ENCODE measurements around the gene CDK5R1.
"Not testable (repeated sequence)": the region's sequence is repeated elsewhere in the genome, so short reads cannot be mapped to it uniquely, and the experiment has no call there.

Gene CDK5R1

GRCh38 chr17:32486701-32487472 is at the start of gene CDK5R1:
Gene CDK5R1, plus strand, starts transcription at chr17:32486993. Its CDS starts 628 bp downstream, at chr17:32487621.
- no peak for DNase-seq (ENCODE audit: low read depth)

- no peak for DNase-seq (ENCODE audit: low read depth)
Measured at GRCh38 chr17:32440722-32441121, 46.1 kb upstream of the CDK5R1 start.

GRCh38 chr17:32441886-32442285 is 44.9 kb upstream of the CDK5R1 start:
- DNase-seq (ENCODE audit: low read depth): no peak

- DNase-seq (ENCODE audit: low read depth): no peak
Measured at GRCh38 chr17:32443827-32444300, 42.9 kb upstream of the CDK5R1 start.

GRCh38 chr17:32444301-32445073 is 42.3 kb upstream of the CDK5R1 start, which contains the start of gene PSMD11:
Gene PSMD11, plus strand, starts transcription at chr17:32444510. Its CDS starts 14 bp downstream, at chr17:32444524.
- peak; percentile 94 for DNase-seq (ENCODE audit: low read depth)

- DNase-seq (ENCODE audit: low read depth): peak; percentile 16
Measured at GRCh38 chr17:32445074-32445415, 41.7 kb upstream of the CDK5R1 start.

- DNase-seq (ENCODE audit: low read depth): no peak
Measured at GRCh38 chr17:32445497-32445896, 41.3 kb upstream of the CDK5R1 start.

GRCh38 chr17:32445971-32446370 is 40.8 kb upstream of the CDK5R1 start:
- no peak for DNase-seq (ENCODE audit: low read depth)

- no peak for DNase-seq (ENCODE audit: low read depth)
Measured at GRCh38 chr17:32446949-32447348, 39.8 kb upstream of the CDK5R1 start.

GRCh38 chr17:32449963-32450362 is 36.8 kb upstream of the CDK5R1 start:
- no peak for DNase-seq (ENCODE audit: low read depth)

- DNase-seq (ENCODE audit: low read depth): not testable (repeated sequence)
Measured at GRCh38 chr17:32450379-32450778, 36.4 kb upstream of the CDK5R1 start.

- DNase-seq (ENCODE audit: low read depth): no peak
Measured at GRCh38 chr17:32451879-32452278, 34.9 kb upstream of the CDK5R1 start.

GRCh38 chr17:32452281-32452680 is 34.5 kb upstream of the CDK5R1 start:
- DNase-seq (ENCODE audit: low read depth): no peak

GRCh38 chr17:32453370-32453769 is 33.4 kb upstream of the CDK5R1 start:
- DNase-seq (ENCODE audit: low read depth): no peak

- DNase-seq (ENCODE audit: low read depth): no peak
Measured at GRCh38 chr17:32458371-32458770, 28.4 kb upstream of the CDK5R1 start.

GRCh38 chr17:32460054-32460453 is 26.7 kb upstream of the CDK5R1 start:
- no peak for DNase-seq (ENCODE audit: low read depth)

GRCh38 chr17:32461498-32461852 is 25.3 kb upstream of the CDK5R1 start:
- no peak for DNase-seq (ENCODE audit: low read depth)

GRCh38 chr17:32461853-32462617 is 24.8 kb upstream of the CDK5R1 start:
- peak; percentile 48 for DNase-seq (ENCODE audit: low read depth)

GRCh38 chr17:32463304-32463703 is 23.5 kb upstream of the CDK5R1 start:
- no peak for DNase-seq (ENCODE audit: low read depth)

- no peak for DNase-seq (ENCODE audit: low read depth)
Measured at GRCh38 chr17:32464374-32464773, 22.4 kb upstream of the CDK5R1 start.

- no peak for DNase-seq (ENCODE audit: low read depth)
Measured at GRCh38 chr17:32467949-32468348, 18.8 kb upstream of the CDK5R1 start.

- no peak for DNase-seq (ENCODE audit: low read depth)
Measured at GRCh38 chr17:32470405-32471167, 16.2 kb upstream of the CDK5R1 start.
